ENCODE results near the gene FLNB.

FLNB gene

GRCh38 chr3:58078610-58079009, 70.4 kb downstream of the FLNB start:
- no peak overlapping the region for H3K27ac ChIP-seq
- TF ChIP-seq, protein P1, sequence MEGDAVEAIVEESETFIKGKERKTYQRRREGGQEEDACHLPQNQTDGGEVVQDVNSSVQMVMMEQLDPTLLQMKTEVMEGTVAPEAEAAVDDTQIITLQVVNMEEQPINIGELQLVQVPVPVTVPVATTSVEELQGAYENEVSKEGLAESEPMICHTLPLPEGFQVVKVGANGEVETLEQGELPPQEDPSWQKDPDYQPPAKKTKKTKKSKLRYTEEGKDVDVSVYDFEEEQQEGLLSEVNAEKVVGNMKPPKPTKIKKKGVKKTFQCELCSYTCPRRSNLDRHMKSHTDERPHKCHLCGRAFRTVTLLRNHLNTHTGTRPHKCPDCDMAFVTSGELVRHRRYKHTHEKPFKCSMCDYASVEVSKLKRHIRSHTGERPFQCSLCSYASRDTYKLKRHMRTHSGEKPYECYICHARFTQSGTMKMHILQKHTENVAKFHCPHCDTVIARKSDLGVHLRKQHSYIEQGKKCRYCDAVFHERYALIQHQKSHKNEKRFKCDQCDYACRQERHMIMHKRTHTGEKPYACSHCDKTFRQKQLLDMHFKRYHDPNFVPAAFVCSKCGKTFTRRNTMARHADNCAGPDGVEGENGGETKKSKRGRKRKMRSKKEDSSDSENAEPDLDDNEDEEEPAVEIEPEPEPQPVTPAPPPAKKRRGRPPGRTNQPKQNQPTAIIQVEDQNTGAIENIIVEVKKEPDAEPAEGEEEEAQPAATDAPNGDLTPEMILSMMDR (conservative IDR thresholded peaks at IDR 0.05): no peak
- no peak for TF ChIP-seq ZFX (IDR thresholded peaks at IDR 0.05)

GRCh38 chr3:58079773-58080172, 71.6 kb downstream of the FLNB start:
- TF ChIP-seq ZFX (IDR thresholded peaks at IDR 0.05): no peak
- TF ChIP-seq, protein P1 (conservative IDR thresholded peaks at IDR 0.05): no peak
- H3K27ac ChIP-seq: no peak overlapping the region

GRCh38 chr3:58082047-58082446, 73.8 kb downstream of the FLNB start:
- no peak overlapping the region for H3K27ac ChIP-seq
- no peak for TF ChIP-seq ZFX (IDR thresholded peaks at IDR 0.05)
- TF ChIP-seq, protein P1 (conservative IDR thresholded peaks at IDR 0.05): no peak

DNA sequence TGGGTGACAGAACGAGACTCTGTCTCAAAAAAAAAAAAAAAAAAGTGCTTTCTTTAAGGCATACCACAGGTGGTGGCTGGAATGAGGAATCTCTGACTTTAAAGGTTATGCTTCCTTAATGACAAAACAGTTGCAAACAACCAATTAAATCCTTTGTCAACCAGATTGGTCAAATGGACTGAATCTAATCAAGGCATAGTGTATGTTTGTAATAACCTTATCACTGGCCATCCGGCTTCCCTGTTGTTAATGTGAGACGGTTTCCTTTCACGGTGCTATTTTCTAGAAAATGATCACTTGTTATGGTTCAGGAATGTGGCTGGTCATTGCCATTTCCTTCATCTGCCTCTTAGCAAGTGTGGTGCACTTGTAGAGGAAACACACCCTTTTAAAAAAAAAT, 75.9 kb downstream of the FLNB start:
- TF ChIP-seq, protein P1 (conservative IDR thresholded peaks at IDR 0.05): no peak
- H3K27ac ChIP-seq: no peak overlapping the region

GRCh38 chr3:58084788-58085543, 76.7 kb downstream of the FLNB start:
- H3K27ac ChIP-seq: no peak overlapping the region
- TF ChIP-seq, protein P1 (conservative IDR thresholded peaks at IDR 0.05): no peak
- TF ChIP-seq ZFX (IDR thresholded peaks at IDR 0.05): no peak

GRCh38 chr3:58085616-58086015, 77.4 kb downstream of the FLNB start:
- H3K27ac ChIP-seq: no peak overlapping the region
- TF ChIP-seq, protein P1 (conservative IDR thresholded peaks at IDR 0.05): no peak
- TF ChIP-seq ZFX (IDR thresholded peaks at IDR 0.05): no peak

- TF ChIP-seq, protein P1 (conservative IDR thresholded peaks at IDR 0.05): no peak
- TF ChIP-seq ZFX (IDR thresholded peaks at IDR 0.05): no peak
- H3K27ac ChIP-seq: no peak overlapping the region
Measured at GRCh38 chr3:58088501-58088900, 80.3 kb downstream of the FLNB start.
